HFF-Myc (cell line): Measurements from ENCODE around the gene SPACA7.

Experiments
- DNase-seq: peaks from one replicate; pipeline ENCODE4 v3.0.0-alpha.2; 2011; ENCODE audit warnings: low read depth; ENCODE audit errors: extremely low read depth
- H3K4me3 ChIP-seq: replicated peaks from 2 replicates; pipeline ENCODE4 v1.5.1; 2011; ENCODE audit warnings: low read depth, mild to moderate bottlenecking, control low read depth, low read length
- TF ChIP-seq, protein P1 (sequence below): IDR thresholded peaks from 2 replicates; pipeline ENCODE4 v1.5.1; 2012; ENCODE audit warnings: mild to moderate bottlenecking, low read depth, low read length, control low read depth; ENCODE audit errors: missing control alignments

The SPACA7 gene

DNA sequence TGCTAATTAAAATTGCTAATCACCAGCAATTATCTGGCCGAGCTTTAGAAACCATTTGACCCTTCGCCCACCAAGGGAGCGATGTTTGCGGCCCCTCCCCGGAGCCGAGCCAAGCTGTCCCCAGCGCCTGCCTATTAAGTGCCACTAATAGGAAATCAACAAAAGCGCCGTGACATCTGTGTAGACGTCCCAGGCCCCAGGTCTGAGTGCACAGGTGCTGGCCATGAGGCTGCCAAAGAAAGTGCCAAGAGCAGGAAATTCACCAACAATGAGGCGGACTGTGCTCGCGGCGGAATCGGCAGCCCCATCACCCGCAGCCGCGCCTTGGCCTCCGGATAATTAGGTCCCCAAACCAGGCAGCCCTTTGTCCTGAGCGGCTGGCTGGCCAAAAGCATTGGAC, 44.5 kb upstream of the SPACA7 start:
- TF ChIP-seq, protein P1, sequence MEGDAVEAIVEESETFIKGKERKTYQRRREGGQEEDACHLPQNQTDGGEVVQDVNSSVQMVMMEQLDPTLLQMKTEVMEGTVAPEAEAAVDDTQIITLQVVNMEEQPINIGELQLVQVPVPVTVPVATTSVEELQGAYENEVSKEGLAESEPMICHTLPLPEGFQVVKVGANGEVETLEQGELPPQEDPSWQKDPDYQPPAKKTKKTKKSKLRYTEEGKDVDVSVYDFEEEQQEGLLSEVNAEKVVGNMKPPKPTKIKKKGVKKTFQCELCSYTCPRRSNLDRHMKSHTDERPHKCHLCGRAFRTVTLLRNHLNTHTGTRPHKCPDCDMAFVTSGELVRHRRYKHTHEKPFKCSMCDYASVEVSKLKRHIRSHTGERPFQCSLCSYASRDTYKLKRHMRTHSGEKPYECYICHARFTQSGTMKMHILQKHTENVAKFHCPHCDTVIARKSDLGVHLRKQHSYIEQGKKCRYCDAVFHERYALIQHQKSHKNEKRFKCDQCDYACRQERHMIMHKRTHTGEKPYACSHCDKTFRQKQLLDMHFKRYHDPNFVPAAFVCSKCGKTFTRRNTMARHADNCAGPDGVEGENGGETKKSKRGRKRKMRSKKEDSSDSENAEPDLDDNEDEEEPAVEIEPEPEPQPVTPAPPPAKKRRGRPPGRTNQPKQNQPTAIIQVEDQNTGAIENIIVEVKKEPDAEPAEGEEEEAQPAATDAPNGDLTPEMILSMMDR: no peak
- no peak for DNase-seq
- no peak overlapping the region for H3K4me3 ChIP-seq

DNA sequence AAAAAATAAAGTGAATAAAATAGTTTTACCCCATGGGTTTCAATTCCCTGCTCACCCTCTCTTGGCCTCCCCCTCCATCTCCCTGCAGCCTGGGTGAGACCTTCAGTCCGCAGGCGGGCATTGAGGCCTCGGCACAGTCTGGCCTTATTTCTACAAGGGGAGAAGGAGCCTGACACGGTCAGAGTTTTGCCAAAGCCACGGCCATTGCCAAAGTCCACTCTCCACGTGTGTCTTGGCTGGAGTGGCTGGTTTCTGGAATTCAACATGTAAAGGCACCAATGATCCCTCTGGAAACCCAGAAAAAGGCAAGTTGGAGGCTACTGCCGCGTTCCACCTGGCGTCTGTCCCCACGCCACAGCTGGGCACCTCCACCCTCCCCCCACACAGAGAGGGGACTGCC, 43.4 kb upstream of the SPACA7 start:
- no peak overlapping the region for H3K4me3 ChIP-seq
- TF ChIP-seq, protein P1: no peak
- DNase-seq: no peak

DNA sequence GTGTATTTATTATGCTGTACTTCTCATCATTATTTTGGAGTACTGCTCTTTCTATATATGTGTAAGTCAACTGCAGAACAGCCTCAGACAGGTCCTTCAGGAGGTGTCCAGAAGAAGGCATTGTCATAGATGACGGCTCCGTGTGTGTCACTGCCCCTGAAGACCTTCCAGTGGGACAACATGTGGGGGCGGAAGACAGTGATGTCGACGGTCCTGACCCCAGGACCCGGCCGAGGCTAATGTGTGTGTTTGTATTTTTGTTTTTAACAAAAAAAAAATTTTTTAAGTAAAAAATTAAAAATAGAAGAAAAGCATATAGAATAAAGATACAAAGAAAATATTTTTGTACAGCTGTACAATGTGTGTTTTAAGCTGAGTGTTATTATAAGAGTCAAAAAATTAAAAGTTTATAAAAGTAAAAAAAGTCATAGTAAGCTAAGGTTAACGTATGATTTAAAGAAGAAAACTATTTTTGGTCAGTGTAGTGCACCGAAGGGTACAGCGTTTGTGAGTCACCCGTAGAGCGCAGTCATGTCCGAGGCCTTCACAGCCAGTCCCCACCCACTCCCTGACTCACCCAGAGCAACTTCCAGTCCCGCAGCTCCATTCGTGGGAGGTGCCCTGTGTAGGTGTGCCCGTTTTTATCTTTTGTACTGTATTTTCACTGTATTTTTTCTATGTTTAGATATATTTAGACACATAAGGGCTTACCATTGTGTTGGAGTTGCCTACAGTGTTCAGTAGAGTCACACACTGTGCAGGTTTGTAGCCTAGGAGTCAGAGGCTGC, 42.2 kb upstream of the SPACA7 start:
- no peak for DNase-seq
- no peak overlapping the region for H3K4me3 ChIP-seq
- TF ChIP-seq, protein P1: no peak

DNA sequence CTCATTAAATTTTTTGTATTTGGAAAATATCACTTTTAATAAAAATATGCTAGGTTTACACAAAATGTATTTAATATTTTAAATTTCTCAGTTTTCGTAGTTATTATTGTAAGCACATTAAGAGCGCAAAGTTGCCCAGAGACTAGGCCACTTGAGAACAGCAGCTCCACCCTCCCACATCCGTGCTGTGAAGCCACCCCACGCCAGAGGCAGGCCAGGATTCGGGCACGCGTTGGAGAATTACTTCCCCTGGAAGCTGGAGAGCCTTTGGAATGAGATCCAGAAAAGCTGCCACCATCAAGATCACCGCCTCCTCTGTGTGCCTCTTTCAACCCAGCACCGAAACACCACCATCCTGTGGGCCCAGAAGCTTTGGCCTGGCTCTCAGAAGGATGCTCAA, 41.0 kb upstream of the SPACA7 start:
- TF ChIP-seq, protein P1: no peak

DNA sequence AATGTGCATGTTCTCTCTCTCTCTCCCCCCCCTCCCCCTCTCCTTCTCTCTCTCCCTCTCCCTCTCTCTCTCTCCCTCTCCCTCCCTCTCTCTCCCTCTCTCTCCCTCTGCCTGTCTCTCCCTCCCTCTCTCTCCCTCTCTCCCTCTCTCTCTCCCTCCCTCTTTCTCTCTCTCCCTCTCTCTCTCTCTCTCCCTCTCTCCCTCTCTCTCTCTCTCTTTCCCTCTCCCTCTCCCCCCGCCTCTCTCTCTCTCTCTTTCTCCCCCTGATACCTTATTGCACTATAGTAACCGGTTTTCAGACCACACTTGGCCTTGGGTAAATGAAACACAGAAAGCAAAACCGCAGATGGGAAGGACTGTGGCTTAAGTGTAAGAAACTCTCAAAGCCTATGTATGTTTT, 34.7 kb upstream of the SPACA7 start:
- TF ChIP-seq, protein P1: no peak
- no peak overlapping the region for H3K4me3 ChIP-seq
- no peak for DNase-seq

More for the DNA sequence above, 41.0 kb upstream of the SPACA7 start:
- no peak for DNase-seq
- H3K4me3 ChIP-seq: no peak overlapping the region

DNA sequence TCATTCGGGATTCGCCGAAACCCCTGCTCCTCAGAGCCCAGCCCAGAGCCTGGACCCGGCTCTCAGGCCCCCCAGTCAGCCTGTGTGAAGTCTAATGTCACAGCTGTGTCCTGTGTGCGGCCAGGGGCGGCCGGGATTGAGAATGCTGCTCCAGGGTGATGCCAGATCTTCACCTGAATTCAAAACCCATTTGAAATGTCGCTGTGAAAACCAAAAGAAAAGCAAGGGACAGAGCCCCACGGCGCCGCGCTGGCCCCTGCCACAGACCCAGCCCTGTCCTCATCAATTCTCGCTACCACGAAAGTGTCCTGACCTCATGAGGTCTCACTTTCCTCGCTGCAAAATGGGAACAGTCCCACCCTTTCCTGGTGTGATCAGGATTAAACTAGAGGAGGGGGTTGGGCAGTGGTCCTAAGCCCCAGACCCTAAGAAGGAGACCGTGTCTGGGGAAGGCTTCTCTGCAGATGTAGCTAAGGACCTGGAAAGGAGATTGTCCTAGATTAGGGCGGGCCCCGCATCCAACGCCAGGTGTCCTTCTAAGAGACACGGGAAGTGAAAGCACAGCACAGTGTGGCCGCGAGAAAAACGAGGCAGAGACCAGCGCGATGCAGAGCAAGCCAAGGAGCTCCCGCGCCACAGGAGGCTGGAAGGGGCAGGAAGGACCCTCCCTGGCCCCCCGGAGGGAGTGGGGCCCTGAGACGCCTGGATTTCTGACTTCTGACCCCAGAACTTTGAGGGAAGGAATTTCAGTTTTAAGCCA, 34.0 kb upstream of the SPACA7 start:
- no peak overlapping the region for H3K4me3 ChIP-seq
- DNase-seq: no peak
- TF ChIP-seq, protein P1: no peak
